Measurements from ENCODE around the gene DENND1A.
"Not testable (repeated sequence)": the region's sequence is repeated elsewhere in the genome, so short reads cannot be mapped to it uniquely, and the experiment has no call there.

DENND1A gene, protein sequence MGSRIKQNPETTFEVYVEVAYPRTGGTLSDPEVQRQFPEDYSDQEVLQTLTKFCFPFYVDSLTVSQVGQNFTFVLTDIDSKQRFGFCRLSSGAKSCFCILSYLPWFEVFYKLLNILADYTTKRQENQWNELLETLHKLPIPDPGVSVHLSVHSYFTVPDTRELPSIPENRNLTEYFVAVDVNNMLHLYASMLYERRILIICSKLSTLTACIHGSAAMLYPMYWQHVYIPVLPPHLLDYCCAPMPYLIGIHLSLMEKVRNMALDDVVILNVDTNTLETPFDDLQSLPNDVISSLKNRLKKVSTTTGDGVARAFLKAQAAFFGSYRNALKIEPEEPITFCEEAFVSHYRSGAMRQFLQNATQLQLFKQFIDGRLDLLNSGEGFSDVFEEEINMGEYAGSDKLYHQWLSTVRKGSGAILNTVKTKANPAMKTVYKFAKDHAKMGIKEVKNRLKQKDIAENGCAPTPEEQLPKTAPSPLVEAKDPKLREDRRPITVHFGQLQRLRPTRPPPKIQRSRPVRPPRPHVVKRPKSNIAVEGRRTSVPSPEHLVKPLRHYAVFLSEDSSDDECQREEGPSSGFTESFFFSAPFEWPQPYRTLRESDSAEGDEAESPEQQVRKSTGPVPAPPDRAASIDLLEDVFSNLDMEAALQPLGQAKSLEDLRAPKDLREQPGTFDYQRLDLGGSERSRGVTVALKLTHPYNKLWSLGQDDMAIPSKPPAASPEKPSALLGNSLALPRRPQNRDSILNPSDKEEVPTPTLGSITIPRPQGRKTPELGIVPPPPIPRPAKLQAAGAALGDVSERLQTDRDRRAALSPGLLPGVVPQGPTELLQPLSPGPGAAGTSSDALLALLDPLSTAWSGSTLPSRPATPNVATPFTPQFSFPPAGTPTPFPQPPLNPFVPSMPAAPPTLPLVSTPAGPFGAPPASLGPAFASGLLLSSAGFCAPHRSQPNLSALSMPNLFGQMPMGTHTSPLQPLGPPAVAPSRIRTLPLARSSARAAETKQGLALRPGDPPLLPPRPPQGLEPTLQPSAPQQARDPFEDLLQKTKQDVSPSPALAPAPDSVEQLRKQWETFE

DNA sequence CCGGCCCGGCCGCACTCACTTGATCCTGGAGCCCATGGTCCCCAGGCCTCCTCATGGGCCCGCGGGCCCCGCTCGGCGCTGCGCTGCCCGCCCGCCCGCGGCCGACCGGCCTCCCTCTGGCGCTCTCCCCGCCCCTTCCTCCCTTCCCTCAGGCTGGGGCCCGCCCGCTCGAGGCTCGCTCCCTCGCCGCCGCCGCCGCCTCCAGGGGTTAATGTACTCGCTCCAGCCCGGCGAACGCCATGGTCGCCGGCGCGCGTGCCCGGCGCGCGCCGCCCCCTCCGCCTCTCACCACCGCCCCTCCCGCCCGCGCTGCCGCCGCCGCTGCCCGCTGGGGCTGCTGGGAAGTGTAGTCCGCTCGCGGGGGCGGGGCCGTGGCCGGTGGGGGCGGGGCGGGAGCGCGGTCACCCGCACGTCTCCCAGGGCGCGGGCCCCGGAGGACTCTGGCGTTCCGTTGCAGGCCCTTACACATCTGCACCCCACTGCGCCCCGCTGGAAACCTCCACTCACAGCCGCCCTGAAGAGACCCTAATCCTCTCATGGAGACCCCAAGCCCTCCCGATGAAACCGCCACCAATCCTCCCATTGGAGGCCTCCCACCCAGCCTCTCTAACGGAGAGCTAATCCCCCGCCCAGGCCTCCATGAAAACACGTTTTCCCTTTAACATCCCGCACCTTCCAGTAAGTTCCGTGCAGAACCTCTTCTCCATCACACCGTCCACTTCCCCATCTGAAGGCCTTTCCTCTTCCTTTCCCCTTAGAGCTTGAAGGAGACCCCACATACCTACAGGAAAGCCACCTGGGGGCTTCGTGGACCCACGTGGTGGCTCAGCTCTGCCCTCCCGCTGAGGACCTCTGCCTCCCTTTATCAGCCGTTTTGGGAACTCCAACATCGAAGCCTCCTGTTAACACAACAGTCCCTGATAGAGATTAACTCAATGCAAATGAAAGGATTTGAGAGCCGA is at the start of gene DENND1A:
Gene DENND1A (minus strand): TSS at position 257 of the 962 bp plus-strand sequence. CDS start 221 bp downstream, at position 36.
- peak; percentile 95 for DNase-seq

DNA sequence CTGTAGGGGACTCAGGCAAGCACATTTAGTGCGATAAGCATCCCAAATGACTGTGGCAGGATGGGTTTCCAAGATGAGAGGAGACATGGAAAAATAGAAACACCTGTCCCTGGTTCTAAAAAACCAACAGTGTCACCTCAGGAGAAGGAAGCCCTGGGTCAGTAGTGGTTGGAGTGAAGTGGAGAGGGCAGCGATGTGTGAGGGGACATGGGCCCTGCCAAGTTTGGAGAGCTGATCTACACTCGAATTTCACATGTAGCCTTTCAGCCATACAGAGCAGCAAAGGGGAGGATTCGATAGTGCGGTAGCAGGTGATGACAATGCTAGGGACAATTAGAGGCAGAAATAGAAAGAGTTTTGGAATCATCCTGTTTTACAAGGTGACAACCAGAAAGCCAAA is 49.1 kb upstream of the DENND1A start:
- DNase-seq, result no peak

DNA sequence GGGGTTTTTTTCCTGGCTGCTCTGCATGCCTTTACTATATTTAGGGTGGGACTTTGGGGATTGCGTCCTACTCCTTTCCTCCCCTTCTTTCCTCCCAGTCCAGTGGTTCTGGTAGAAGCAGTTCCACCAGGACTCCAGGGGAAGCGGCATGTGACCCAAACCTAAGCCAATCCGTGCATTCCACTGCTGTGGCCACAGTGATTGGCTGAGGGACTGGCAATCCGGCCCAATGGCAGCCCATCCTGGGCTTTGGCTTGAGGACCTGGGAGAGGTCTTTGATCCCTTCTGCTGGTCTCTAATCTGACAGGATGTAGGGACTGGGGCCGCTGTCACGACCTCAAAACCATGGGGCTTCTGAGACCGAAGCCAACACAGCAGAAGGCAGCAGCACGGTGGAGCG is 46.7 kb upstream of the DENND1A start:
- DNase-seq, result not testable (repeated sequence)

DNA sequence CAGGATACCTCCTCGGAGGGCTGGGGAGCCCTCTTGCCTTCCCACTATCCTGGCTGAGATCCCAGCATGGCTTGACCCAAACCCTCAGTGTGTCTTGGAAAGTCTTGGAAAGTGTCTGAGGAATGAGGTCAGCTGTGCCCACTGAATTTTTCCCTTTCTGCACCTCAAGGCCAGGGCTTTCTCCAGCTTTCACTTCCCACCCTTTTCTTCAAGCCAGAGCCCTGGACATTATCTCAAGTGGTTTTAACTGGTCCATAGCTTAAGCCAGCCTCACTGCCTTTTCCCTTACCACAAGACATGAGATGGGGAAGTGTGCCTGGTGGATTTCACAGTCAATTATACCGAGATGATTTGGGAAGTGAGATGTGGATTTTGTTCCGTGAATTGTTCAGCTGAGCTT is 45.9 kb upstream of the DENND1A start:
- no peak for DNase-seq

DNA sequence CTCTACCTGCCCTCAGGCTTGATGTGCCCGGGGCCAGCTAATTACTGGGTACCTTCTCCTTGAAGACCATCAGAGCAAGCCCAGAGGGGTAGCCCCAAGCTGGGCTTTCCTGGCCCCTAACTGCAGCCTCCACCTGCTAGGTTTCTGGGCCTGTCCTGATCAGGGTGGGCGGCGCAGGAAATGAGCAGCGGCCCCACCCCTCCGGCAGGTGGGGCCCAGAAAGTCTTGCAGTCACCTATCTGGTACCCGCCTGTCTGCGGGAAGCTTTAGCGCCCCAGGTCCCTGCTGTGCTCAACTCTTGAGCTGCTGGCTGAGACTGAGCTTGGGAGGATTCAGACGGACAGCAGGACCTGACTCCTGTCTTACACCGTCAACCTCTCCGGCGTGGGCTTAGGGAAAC is 44.5 kb upstream of the DENND1A start:
- DNase-seq, result no peak

DNA sequence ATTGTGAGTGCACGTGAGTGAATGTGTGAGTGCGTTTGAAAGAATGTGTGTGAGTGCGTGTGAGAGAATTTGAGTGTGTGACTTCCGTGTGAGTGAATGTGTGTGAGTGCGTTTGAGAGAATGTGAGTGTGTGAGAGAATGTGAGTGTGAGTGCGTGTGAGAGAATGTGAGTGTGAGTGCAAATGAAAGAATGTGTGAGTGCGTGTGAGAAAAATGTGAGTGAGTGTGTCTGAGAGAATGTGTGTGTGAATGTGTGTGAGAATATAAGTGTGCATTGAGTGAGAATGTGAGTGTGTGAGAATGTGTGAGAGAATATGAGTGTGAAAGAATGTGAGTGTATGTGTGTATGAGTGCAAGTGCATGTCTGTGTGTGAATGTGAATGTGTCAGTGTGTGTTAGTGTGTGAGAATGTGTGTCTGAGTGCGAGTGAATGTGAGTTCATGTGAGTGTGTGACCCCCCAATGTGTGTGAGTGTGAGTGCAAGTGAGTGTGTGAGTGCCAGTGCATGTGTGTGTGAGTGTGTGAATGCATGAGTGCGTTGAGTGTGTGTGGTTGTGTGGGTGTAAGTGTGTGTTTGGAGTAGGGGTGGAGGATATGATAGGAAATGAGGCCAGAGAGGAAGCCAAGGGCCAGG is 43.8 kb upstream of the DENND1A start:
- DNase-seq, result no peak

DNA sequence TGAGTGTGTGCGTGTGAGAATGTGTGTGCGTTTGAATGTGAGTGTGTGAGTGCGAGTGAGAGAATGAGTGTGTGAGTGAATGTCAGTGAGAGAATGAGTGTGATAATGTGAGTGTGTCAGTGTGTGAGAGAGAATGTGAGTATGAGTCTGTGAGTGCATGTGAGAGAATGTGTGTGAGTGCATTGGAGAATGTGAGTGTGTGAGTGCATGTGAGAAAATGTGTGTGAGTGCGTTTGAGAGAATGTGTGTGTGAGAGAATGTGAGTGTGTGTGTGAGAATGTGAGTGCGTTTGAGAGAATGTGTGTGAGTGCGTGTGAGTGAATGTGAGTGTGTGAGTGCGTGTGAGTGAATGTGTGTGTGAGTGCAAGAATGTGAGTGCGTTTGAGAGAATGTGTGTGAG is 42.7 kb upstream of the DENND1A start:
- no peak for DNase-seq

DNA sequence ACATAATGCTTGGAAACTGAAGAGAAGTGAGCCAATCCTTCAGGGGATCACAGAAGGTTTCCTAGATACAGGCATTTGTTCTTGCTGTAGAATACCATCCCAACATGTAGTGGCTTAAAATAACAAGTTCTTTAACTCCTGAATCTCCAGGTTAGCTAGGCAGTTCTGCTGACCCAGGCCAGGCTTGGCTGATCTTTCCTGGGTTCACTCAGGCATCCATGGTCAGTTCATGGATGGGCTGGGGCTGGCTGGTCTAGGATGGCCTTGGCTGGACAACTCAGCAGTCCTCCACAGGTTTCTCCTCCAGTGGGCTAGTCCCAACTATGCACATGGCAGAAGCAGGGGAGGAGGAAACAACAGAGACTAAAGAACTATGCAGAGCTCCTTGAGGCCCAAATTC is 37.4 kb upstream of the DENND1A start:
- no peak for DNase-seq

DNA sequence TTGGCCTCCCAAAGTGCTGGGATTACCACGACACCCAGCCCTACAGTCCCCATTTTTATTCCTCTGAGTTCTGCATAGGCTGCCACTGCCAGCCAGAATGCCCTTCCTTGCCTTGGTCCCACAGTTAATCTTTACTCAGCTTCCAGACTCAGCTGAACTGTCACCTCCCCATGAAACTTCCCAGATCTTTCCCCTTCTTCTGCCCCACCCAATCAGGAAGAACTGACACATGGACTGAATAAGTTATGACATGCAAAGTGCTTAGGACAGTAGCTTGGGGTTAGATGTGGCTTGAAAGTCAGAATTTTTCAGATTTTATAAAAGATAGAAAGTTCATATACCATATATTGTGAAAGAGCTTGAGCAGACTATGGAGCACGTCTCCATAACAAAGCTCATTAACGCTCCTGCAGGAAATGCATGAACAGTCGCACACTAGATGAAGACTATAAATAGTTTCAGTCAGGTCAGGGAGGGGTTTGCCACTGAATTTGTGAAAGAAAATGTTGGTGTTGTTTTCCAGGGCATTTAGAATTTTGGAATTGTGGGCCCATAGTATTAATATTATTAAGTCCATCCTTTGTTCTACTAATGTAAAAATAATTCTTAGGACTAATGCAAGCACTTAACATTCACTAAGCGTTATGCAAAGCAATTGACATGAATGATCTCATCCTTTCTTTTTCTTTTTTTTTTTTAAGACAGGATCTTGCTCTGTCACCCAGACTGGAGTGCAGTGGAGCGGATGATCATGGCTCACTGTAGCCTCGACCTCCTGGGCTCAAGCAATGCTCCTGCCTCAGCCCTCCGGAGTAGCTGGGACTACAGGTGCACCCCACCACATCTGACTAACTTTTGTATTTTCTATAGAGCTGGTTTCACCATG is 36.1 kb upstream of the DENND1A start:
- no peak for DNase-seq

DNA sequence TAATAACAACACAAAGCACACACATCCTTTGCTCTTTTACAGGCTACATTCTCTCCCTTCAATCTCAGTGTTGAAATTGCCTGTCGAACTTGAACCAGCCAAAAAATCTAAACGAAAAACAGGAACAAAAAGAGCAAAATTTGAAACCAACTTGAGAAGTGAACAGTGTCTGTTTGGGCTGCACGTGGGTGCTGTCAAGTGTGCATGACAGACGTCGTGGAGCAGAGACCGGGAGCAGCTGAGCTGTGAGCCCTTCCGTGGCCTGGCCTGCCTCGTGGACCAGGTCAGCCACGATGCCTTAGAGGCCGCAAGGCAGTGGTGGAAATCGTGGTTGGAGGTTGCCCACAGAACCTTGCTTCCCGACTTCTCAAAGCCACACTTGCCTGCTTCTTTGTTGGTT is 34.8 kb upstream of the DENND1A start:
- no peak for DNase-seq

DNA sequence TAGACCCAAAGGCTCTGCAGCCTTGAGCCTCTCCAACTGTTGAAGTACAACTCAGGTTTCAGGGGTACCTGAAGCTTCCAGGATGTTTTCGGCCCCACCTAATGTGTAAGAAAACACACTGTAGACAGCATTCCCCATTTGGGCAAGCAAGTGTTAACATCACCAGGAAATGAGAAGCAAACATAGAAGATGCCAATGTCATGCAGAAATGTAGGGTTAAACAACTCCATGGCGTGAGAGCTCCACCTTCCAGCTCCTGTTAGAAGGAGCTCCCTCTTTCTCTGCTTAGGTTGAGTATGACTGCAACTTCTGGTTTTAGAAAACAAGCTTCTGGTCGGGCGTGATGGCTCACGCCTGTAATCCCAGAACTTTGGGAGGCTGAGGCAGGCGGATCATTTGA is 31.0 kb upstream of the DENND1A start:
- DNase-seq, result no peak

DNA sequence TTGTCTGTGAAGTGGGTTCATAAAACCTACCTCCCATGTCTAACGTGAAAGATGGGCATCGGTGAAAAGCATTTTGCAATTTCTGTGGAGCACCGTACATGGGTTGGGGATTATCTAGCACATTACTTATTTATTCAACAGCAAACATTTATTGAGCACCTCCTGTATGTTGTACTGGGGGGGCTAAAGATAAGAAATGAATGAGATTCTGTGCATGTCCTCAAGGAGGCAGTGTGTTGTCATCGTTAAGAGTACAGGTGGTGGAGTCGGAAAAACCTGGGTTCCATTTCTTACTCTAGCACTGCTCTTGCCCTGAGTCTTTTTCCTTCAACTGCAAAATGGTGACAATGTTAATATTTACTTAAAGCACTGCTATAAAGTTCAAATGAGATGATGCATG is 30.4 kb upstream of the DENND1A start:
- DNase-seq, result no peak

DNA sequence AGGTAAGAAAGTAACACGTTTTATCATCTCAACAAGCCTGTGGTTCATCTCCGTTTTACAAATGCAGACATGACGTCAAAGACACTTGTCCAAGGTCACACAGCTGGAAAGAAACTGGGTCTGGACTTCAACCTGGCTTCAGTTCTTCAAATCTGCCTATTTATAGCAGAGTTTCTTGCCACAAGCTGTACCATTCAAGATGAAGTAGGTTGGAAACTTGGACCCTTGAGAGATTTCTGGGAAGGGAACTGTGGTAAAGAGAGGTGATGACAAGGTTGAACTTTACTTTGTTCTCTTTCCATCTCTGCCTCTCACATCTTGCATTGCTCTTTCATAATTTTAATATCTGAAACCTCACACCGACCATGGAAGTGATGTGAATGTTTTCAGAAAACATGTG is 29.9 kb upstream of the DENND1A start:
- no peak for DNase-seq

DNA sequence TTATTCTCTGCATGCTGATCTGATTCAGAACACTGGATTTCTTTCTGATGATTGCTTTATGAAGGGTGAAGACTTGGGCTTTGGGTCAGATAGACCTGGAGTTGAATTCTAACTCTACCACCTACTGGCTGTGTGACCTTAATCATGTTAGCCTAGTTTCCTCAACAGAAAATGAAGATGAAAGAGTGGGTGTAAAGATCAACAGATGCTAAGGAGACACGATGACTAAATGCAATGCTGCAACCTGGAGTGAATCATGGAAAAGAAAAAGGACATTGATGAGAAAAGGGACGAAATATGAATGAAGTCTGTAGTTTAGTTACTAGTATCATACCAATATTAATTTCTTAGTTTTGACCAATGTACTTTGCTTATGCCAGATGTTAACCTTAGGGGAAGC is 27.8 kb upstream of the DENND1A start:
- DNase-seq, result no peak

DNA sequence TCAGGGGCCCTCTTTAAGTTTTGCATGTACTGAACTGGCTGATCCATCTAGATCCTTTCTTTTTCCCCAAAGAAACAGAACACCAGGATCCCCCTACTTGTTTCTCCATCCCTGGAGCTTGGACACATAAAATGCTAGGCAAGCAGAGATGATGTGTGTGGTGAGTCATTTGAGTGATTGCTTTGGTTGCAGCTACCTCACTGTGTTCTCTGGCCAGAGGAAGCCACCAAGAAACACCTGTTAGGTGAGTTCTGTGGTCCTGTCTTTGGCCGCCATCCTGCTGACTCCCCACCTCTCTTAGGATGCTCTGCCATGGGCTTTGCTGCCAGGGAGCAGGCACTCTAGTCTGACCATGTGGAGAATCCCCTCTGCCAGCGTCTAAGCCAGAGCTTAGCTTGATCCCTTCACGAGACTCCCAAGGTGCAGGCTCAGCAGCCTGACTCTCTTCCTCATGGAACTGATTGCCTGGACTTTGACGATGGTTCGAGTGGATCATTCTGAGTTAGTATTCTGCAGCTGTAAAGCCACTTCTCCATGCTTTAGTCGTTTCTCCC is 27.3 kb upstream of the DENND1A start:
- no peak for DNase-seq

DNA sequence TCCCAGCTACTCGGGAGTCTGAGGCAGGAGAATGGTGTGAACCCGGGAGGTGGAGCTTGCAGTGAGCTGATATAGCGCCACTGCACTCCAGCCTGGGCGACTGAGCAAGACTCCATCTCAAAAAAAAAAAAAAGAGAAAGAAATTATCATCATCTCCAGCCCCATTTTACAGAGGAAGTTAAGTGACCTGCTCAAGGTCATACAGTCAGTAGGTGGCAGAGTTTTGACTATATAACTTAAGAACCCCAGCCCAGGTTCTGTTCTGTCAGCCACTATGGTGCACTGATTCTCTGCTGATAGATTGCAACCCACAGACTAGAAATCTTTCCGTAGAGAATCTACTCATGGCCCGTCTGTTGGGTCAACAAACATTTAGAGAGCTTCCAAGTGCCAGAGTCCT is 25.7 kb upstream of the DENND1A start:
- no peak for DNase-seq

DNA sequence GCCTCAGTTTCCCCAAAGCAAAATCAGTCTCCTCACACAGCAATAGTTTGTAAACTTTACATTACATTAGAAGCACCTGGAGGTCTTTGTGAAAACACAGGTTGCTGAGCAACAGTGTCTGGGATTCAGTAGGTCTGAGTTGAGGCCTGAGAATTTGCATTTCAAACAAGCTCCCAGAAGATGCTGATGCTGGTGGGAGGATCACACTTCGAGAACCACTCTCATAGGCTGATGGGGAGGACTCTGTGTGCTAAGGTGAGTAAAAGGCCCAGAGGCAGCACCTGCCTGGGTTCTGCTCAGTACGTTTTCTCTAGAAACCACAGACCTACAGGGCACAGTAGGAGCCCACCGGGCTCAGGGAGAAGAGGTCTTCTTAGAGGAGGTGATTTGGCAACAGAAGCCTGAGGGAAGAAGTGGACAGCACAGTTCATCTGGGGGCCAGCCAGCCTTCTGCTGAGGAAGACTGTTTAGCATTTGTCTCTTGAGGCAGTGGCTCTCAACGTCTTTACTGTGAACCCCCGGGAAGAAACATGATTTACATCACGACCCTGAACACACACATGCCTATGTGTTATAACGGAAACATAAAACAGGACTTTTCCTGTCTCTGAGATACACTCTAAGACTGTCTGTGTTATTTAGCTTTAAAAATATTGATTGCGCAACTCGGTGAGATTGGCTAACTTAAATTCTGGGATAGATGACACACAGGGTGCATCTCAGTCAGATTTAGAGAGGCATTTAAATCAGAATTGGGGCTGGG is 24.8 kb upstream of the DENND1A start:
- DNase-seq, result no peak

DNA sequence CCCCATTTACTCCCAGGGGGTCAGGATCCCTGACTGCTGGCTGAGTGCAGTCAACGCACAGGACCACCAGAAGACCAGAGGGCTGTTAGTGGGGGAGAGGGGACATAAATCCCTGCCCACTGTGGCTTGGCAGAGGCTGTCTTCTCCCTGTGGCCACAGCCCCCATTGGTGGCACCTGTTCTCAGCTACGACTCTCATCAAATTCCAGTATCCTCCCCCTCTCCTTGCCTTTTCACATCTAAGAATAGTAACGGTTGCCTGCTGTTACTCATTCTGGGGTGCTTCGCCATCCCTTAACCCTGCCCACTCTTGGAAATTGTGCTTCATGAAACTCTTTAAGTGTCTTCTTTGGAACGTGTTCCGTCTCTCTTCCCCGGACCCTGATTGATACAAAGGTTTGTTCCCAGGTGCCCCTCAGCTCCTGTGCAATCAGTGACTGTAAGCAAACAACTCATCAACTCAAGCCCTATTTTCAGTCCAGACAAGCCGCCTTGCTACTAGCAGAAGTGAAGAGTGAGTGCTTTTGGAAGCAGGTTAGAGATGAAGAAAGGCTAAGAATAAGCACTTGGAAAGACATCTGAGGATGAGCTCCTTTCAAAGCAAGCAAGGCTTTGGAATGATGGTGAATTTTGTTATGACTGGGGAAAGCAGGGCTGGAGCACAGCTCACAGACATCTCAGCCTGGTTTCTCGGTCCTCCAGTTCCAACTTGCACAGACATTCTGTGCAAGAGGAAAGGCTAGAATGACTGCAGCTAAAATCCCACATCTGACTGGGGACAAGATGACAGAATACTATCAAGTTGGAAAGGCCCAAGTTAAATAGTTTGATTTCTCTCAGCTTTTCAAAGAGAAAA is 22.9 kb upstream of the DENND1A start:
- DNase-seq, result no peak

DNA sequence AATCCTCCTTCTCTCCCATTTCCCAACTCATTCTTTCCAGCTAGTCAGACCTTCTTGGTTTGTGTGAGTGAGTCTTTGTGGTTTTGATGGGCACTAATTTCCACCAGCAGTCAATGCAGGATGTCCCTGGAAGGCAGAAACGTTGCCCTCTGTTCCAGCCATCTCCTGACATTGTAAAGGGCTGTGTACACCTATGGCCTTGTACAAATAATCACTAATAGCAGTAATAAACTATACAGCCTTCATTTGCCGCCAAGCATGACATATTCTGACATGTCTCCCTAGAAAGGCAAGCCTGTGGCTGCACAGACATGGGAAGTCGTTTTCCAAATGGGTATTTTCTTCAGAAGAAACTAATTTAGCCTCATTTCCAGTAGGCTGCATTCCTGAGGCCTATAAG is 18.4 kb upstream of the DENND1A start:
- no peak for DNase-seq

Data from activated CD8-positive, alpha-beta memory T cell treated with anti-CD3 and anti-CD28 coated beads for 24 hours (primary cell).